Heart left ventricle (tissue), 16 donors: ENCODE results near the gene SLC39A11. TPM values are rescaled to one million over a fixed set of nuclear protein-coding genes. Genes with fewer than 3 reads are reported as not detected.

Source experiments
- ATAC-seq, 4 donors: fragments of 200-7000 bp; cut with Tn5 transposase; one replicate each; pipeline ENCODE4 v1.9.1; 2020 to 2022; ENCODE audit warnings: moderate library complexity in 4 of 4, mild to moderate bottlenecking in 3 of 4, moderate number of reproducible peaks in 1 of 4
- DNase-seq, 5 donors: peaks; one replicate each; pipeline ENCODE4 v3.0.0-alpha.2; 2020
- H3K27ac ChIP-seq, 12 donors: fragments of 200-600 bp; sonication (generic) in 4 of 12; one replicate each; pipeline versions ENCODE4 v1.5.0 to v1.8.0; 2016 to 2022; ENCODE audit warnings: mild to moderate bottlenecking in 2 of 12
- H3K27me3 ChIP-seq, 9 donors: fragments of 200-600 bp; sonication (generic) in 2 of 9; one replicate each; pipeline versions ENCODE4 v1.5.1 to v1.8.0; 2016 to 2022; ENCODE audit warnings: mild to moderate bottlenecking in 3 of 9
- H3K36me3 ChIP-seq, 9 donors: fragments of 200-600 bp; sonication (generic) in 2 of 9; one replicate each; pipeline versions ENCODE4 v1.5.0 to v1.8.0; 2018 to 2022; ENCODE audit warnings: mild to moderate bottlenecking in 2 of 9
- H3K4me1 ChIP-seq, 12 donors: fragments of 200-600 bp; sonication (generic) in 4 of 12; one replicate each; pipeline versions ENCODE4 v1.5.0 to v1.8.0; 2016 to 2022; ENCODE audit warnings: mild to moderate bottlenecking in 3 of 12
- H3K4me3 ChIP-seq, 12 donors: fragments of 200-600 bp; sonication (generic) in 4 of 12; one replicate each; pipeline versions ENCODE4 v1.5.0 to v1.8.0; 2017 to 2022; ENCODE audit warnings: mild to moderate bottlenecking in 9 of 12, moderate library complexity in 4 of 12
- H3K9me3 ChIP-seq, 12 donors: fragments of 200-600 bp; sonication (generic) in 4 of 12; one replicate each; pipeline versions ENCODE4 v1.5.0 to v1.8.0; 2016 to 2022; ENCODE audit warnings: mild to moderate bottlenecking in 1 of 12
- CTCF ChIP-seq, 12 donors: fragments of 200-600 bp; sonication (generic) in 4 of 12; IDR thresholded peaks; one replicate each; pipeline versions ENCODE4 v1.5.0 to v1.8.0; 2018 to 2022; ENCODE audit warnings: antibody characterized with exemption in 12 of 12, mild to moderate bottlenecking in 5 of 12
- POLR2A ChIP-seq, 2 donors: fragments of 450-650 bp; IDR thresholded peaks; one replicate each; pipeline ENCODE4 v1.6.1; 2017; ENCODE audit warnings: antibody characterized with exemption in 2 of 2, mild to moderate bottlenecking in 2 of 2, moderate library complexity in 2 of 2
- WGBS, 4 donors: extraction: QIAGEN DNeasy Blood & Tissue Kit in 2 of 4; methylation state at CpG; one replicate each; pipeline versions ENCODE4 v1.1.5 to v1.1.7; 2013 to 2018; 5-methylcytosine and 5-hydroxymethylcytosine counted together
- intact Hi-C, 10 donors: fragments of 100-400 bp; cut with DNase I; formaldehyde crosslinking; loops; one replicate each; pipeline versions ENCODE4 v1.11.1 to v1.14.2; 2022
- polyA plus RNA-seq, 2 donors: library from polyadenylated mRNA; stranded (reverse); fragments of 200-250 nt; gene quantifications; one replicate each; pipeline ENCODE4 v1.2.3, GENCODE V29; 2013
- total RNA-seq, 9 donors: library from RNA; depleted of rRNA in 2 of 9; stranded (reverse); fragments of >200 nt in 2 of 9; fragmentation: NEBNext Ultra II Directional in 3 of 9; extraction: Animal tissue kit (Norgen Biotek cat#: 25700) in 3 of 9; gene quantifications; one replicate each; pipeline versions ENCODE4 v1.1.0 to v1.2.4, GENCODE V29; 2016 to 2023
- donor health status: ischemic (EF 13 %, LVEDD 7.1; RV severe dilation, severe dysfunction).
- donor health status: healthy with polysubstance abuse.
- donor health status: DM: no; HTN: yes; CAD: no.
- donor health status: DM: no; HTN: no; CAD: no.
- donor health status: ischemic (EF 25% LVEDD 6.9; RV normal size, moderate dysfunction).
- donor health status: ischemic (EF 25% LVEDD 5.7; RV mildly dilated, moderate dysfunction).
- donor health status: healthy.
- donor health status: DM: yes; HTN: yes; CAD: no.
- donor health status: ischemic (EF 35%, LVEDD 5.7; RV mildly dilated, moderate dysfunction).
- donor health status: nonischemic (EF 11% LVEDD 7.7; RV severe dilation, severe dysfunction).
- donor health status: DM: yes; HTN: yes; CAD: no.
- donor health status: PGD.
- donor health status: ischemic (EF 29% LVEDD 5.4; RV normal size, mild dysfunction).
- donor health status: nonischemic (EF 23%, LVEDD 6.1; RV moderate dilation, normal function).

SLC39A11 gene
- total and polyA plus RNA-seq, 11 donors: 2.5 to 23.3 (median 8.4) TPM

GRCh38 chr17:72869630-72870029, 222.9 kb downstream of the SLC39A11 start:
- intact Hi-C loops: no loop called here
- Histone ChIP-seq H3K9me3 (peaks cover 0 to 10% (median 0%) of the 10 kb centered on the region in 12 donors), H3K36me3 (no peaks in the 10 kb centered on the region), H3K27ac (no peak overlapping the region), H3K4me3 (no peak overlapping the region), H3K27me3 (no peaks in the 10 kb centered on the region), H3K4me1 (no peaks in the 10 kb centered on the region)
- 91 to 94% (median 93%) methylated on average over 7 of the region's 7 CpGs for WGBS, 4 donors
- ATAC-seq: no peak
- no peak for TF ChIP-seq CTCF (IDR thresholded peaks at IDR 0.05)
- DNase-seq: no peak

DNA sequence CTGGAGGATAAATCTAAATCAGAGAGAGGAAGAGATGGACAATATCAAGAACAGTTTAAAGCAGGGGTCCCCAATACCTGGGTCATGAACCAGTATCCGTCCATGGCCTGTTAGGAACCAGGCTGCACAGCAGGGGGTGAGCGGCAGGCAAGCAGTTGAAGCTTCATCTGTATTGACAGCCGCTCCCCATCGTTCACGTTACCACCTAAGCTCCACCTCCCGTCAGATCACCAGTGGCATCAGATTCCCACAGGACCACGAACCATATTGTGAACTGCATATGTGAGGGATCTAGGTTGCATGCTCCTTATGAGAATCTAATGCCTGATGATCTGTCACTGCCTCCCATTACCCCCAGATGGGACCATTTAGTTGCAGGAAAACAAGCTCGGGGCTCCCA, 226.5 kb downstream of the SLC39A11 start:
- no peak for ATAC-seq
- H3K27me3 ChIP-seq: no peaks in the 10 kb centered on the region
- no peaks in the 10 kb centered on the region for H3K36me3 ChIP-seq
- H3K9me3 ChIP-seq: peaks cover 0 to 10% (median 0%) of the 10 kb centered on the region in 12 donors
- H3K4me3 ChIP-seq: no peak overlapping the region
- DNase-seq: no peak
- H3K4me1 ChIP-seq: no peaks in the 10 kb centered on the region
- WGBS, 4 donors: 95 to 96% (median 96%) methylated on average over 8 of the region's 8 CpGs
- intact Hi-C loops: no loop called here
- no peak overlapping the region for H3K27ac ChIP-seq
- no peak for TF ChIP-seq POLR2A (IDR thresholded peaks at IDR 0.05)
- TF ChIP-seq CTCF (IDR thresholded peaks at IDR 0.05): no peak

DNA sequence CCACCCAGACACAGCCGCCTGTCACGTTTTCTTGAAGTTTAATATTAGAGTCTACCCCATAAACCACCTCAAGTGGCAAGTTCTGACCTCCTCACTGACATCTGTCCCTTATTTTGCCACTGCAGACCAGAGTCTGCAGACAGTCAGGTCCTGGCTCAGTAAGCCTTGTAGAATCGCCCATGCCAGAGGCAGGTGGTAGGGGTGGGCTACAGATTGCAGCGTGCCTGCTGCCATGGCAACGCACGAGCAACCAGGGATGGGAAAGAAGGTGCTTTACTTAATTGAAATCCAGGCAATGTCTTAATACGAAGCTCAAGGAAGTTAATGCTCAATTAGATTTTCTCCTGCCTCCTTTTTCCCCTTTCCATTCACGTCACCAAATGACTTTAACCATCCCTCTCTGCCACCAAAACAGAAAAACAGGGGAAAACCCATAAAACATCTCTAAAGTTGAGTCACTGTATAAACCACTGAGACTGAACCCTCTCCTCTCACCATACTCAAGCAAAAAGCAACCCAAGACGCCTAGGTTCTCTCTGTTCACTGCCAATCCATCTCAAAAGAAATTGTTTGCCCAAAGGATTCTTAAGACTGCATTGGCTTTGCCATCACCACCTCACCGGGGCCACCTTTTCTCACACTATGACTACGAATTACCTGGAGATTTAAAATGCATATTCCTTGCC, 228.8 kb downstream of the SLC39A11 start:
- WGBS, 4 donors: 88 to 93% (median 90%) methylated on average over 11 of the region's 11 CpGs
- ATAC-seq (no peak), DNase-seq (no peak)
- TF ChIP-seq CTCF (IDR thresholded peaks at IDR 0.05) (no peak), POLR2A (IDR thresholded peaks at IDR 0.05) (no peak)
- Histone ChIP-seq H3K27me3 (no peaks in the 10 kb centered on the region), H3K4me3 (no peak overlapping the region), H3K4me1 (no peaks in the 10 kb centered on the region), H3K36me3 (no peaks in the 10 kb centered on the region), H3K27ac (no peak overlapping the region), H3K9me3 (peaks cover 0 to 14% (median 0%) of the 10 kb centered on the region in 12 donors)
- intact Hi-C loops: no loop called here

GRCh38 chr17:72862276-72862999, 230.1 kb downstream of the SLC39A11 start:
- WGBS, 4 donors: 67 to 73% (median 70%) methylated on average over 7 of the region's 7 CpGs
- ATAC-seq: no peak
- Histone ChIP-seq H3K9me3 (peaks cover 0 to 21% (median 0%) of the 10 kb centered on the region in 12 donors), H3K36me3 (no peaks in the 10 kb centered on the region), H3K27me3 (no peaks in the 10 kb centered on the region), H3K4me1 (no peaks in the 10 kb centered on the region), H3K4me3 (no peak overlapping the region), H3K27ac (no peak overlapping the region)
- TF ChIP-seq POLR2A (IDR thresholded peaks at IDR 0.05) (no peak), CTCF (IDR thresholded peaks at IDR 0.05) (no peak)
- no peak for DNase-seq
- intact Hi-C loops: no loop called here
